22Rv1 (cell line): ENCODE results near the gene ABCC4.

Source experiments
- H3K27ac ChIP-seq: fragments of 450-650 bp; 2 replicates; pipeline ENCODE4 v1.5.1; 2017
- ZFX ChIP-seq: fragments of 450-650 bp; IDR thresholded peaks from 2 replicates; pipeline ENCODE4 v1.6.1; 2017; ENCODE audit warnings: antibody characterized with exemption, borderline replicate concordance
- TF ChIP-seq, protein P1 (sequence below): fragments of 450-650 bp; IDR thresholded peaks from 2 replicates; pipeline ENCODE4 v1.5.1; 2017; ENCODE audit warnings: mild to moderate bottlenecking

The ABCC4 gene

DNA sequence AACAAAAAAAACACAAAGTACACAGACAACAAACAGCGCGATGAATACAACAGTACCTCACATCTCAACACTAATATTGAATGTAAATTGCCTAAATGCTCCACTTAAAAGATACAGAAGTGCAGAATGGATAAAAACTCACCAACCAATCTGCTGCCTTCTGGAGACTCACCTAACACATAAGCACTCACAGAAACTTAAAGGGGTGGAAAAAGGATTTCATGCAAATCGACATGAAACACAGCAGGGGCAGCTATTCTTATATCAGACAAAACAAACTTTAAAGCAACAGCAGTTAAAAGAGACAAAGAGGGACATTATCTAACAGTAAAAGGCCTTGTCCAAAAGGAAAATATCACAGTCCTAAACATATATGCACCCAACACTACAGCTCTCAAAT is 209.5 kb downstream of the ABCC4 start:
- H3K27ac ChIP-seq: no peak overlapping the region
- TF ChIP-seq ZFX: no peak
- TF ChIP-seq, protein P1, sequence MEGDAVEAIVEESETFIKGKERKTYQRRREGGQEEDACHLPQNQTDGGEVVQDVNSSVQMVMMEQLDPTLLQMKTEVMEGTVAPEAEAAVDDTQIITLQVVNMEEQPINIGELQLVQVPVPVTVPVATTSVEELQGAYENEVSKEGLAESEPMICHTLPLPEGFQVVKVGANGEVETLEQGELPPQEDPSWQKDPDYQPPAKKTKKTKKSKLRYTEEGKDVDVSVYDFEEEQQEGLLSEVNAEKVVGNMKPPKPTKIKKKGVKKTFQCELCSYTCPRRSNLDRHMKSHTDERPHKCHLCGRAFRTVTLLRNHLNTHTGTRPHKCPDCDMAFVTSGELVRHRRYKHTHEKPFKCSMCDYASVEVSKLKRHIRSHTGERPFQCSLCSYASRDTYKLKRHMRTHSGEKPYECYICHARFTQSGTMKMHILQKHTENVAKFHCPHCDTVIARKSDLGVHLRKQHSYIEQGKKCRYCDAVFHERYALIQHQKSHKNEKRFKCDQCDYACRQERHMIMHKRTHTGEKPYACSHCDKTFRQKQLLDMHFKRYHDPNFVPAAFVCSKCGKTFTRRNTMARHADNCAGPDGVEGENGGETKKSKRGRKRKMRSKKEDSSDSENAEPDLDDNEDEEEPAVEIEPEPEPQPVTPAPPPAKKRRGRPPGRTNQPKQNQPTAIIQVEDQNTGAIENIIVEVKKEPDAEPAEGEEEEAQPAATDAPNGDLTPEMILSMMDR: no peak

DNA sequence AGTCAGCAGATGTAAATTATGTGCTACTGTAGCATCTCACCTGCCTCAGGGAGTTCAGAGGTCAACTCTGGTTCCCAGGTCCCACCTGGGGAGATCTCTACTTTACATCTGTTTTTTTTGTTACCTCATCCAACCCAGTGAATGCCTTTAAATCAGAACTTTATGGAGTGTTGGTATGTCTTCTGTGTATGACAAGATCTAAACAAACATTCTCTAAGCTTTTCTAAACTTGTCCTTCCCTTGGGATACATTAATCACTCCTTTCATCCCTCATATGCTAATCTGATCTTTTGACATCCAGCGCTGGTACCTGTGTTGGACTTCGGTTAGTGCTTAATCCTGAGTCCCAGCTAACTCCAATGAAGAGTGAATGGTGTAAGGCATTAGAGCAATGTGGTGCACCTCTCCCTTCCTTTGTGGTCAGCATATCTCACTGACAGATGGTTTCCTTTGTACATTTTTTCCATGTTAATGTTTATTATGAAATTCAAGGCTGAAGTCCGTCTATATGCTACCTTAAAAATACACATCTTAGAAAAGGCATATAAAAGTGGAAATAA is 213.4 kb downstream of the ABCC4 start:
- no peak for TF ChIP-seq ZFX
- TF ChIP-seq, protein P1: no peak
- H3K27ac ChIP-seq: no peak overlapping the region

DNA sequence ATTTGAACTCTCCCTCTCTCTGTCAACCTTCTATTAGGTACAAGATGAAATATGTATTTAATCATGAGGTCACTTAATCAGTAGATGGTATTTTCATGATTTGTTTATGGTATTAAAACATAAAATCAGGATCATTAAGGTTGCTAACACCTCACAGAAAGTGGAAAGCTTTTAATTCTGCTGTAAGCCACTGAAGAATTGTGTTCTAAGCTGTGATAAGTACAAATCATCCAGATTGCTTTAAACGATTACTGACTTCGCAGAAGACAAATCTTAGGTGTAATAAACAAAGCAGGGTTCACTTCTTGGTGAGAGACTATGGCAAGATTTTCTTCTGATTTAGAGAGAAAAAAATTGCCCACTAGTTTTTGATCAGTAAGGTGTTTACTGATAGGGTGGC is 214.5 kb downstream of the ABCC4 start:
- H3K27ac ChIP-seq: no peak overlapping the region
- TF ChIP-seq ZFX: no peak
- TF ChIP-seq, protein P1: no peak

DNA sequence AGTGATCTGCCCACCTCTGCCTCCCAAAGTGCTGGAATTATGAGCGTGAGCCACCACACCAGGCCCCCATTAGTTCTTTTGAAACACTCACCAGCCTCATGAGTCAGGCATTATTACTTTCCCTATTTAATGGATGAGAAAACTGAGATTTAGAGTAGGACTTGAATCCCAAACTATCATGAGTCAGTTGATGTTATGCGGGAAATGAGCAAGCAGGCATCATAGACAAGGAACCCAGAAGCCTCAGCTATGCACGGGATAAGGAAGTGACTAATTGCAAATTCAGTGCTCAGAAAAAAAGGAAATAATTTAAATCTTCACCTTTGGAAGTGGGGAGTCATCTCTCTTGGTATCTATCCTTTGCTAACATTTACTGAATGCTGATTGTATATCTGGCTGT is 217.5 kb downstream of the ABCC4 start:
- no peak overlapping the region for H3K27ac ChIP-seq
- TF ChIP-seq ZFX: no peak
- TF ChIP-seq, protein P1: no peak

DNA sequence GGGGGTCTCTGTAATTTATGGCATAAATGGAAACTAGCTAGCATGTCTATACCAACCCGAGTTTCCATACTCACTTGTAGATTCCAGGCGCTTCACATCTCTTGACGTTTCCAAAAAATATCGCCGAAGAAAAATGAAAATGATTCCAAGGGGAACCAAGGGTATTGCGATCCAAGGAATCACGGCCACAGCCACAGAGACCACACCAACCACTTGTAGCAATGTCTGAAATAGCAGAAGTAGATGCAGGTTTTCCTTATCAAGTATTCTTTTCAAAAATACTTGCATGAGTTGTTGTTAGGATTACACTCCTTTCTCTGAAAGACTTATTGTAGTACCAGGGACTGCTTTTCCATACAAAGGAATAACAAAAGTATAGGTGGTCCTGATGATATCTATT is 218.2 kb downstream of the ABCC4 start:
- no peak overlapping the region for H3K27ac ChIP-seq
- TF ChIP-seq ZFX: no peak
- TF ChIP-seq, protein P1: no peak

DNA sequence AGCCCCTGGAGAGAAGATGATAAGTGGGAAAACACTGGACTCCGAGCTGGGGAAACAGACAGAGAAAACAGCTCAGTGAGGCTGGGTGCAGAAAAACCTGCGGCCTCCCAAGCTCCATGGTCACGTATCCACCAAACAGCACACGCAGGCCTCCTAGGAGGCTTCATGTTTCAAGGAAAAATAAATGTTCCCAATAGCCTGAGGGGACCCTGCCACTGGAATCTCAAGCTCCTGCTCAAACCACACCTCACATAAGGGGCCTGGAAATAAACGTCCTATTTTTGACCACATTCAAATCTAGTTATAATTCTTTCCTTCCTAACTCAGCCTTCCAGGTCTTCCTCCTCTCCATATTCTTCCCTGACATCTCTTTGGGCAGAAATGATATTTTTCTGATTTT is 225.7 kb downstream of the ABCC4 start:
- TF ChIP-seq, protein P1: no peak
- no peak for TF ChIP-seq ZFX
- no peak overlapping the region for H3K27ac ChIP-seq

DNA sequence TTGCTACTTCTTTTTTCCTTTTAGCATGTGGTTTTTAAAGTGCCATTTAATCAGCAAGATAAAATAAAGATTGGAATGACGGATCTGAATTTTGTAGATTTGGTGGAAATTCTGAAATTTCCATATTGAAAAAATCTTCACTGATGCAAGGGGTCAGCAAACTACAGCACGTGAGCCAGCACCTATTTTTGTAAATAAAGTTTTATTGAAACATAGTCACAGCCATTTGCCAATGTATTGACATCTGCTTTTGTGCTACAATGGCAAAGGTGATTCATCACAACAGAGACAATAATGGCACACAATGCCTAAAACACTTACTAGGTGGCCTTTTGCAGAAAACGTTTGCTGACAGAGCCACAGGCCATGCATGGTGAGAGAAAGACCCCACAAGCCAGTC is 226.4 kb downstream of the ABCC4 start:
- TF ChIP-seq, protein P1: no peak
- TF ChIP-seq ZFX: no peak
- H3K27ac ChIP-seq: no peak overlapping the region
